ENCODE measurements around the gene BARX1. TPM values are rescaled to one million over a fixed set of nuclear protein-coding genes. Genes with fewer than 3 reads are reported as not detected.

BARX1 gene
- total and polyA plus RNA-seq, 9 donors, result 0.07 TPM; not detected in 8

- Histone ChIP-seq H3K36me3 (no peaks in the 10 kb centered on the region), H3K27ac (no peak overlapping the region), H3K4me3 (no peak overlapping the region), H3K4me1 (ENCODE audit: insufficient read depth) (no peaks in the 10 kb centered on the region), H3K27me3 (no peaks in the 10 kb centered on the region), H3K9me3 (no peaks in the 10 kb centered on the region)
- no peak for TF ChIP-seq CTCF (IDR thresholded peaks at IDR 0.05)
- TF ChIP-seq POLR2A (IDR thresholded peaks at IDR 0.05), result no peak
- no peak for TF ChIP-seq EP300 (IDR thresholded peaks at IDR 0.05)
- no peak for DNase-seq
- 85 to 88% (median 87%) methylated on average over 5 of the region's 5 CpGs for WGBS, 3 donors
- intact Hi-C loops (cut with DNase I), result no loop called here
Observed at GRCh38 chr9:93907551-93908199, 47.5 kb downstream of the BARX1 start.

- intact Hi-C loops (cut with DNase I), result no loop called here
Observed at GRCh38 chr9:93906195-93906880, 48.8 kb downstream of the BARX1 start.

GRCh38 chr9:93905473-93906133 lies 49.6 kb downstream of the BARX1 start:
- Histone ChIP-seq H3K27ac (no peak overlapping the region), H3K36me3 (no peaks in the 10 kb centered on the region), H3K4me1 (ENCODE audit: insufficient read depth) (no peaks in the 10 kb centered on the region), H3K4me3 (no peak overlapping the region), H3K27me3 (no peaks in the 10 kb centered on the region), H3K9me3 (no peaks in the 10 kb centered on the region)
- WGBS, 3 donors, result 89 to 93% (median 90%) methylated on average over 10 of the region's 10 CpGs
- TF ChIP-seq POLR2A (IDR thresholded peaks at IDR 0.05) (no peak), CTCF (IDR thresholded peaks at IDR 0.05) (no peak), EP300 (IDR thresholded peaks at IDR 0.05) (no peak)
- intact Hi-C loops (cut with DNase I), result no loop called here
- no peak for DNase-seq

More at GRCh38 chr9:93906195-93906880, 48.8 kb downstream of the BARX1 start:
- no peaks in the 10 kb centered on the region for H3K4me1 ChIP-seq (ENCODE audit: insufficient read depth)
- no peak for TF ChIP-seq CTCF (IDR thresholded peaks at IDR 0.05)
- no peak for TF ChIP-seq POLR2A (IDR thresholded peaks at IDR 0.05)
- no peak for TF ChIP-seq EP300 (IDR thresholded peaks at IDR 0.05)
- no peaks in the 10 kb centered on the region for H3K36me3 ChIP-seq
- DNase-seq, result no peak
- no peak overlapping the region for H3K27ac ChIP-seq
- no peak overlapping the region for H3K4me3 ChIP-seq
- WGBS, 3 donors, result 54 to 63% (median 54%) methylated on average over 10 of the region's 10 CpGs
- no peaks in the 10 kb centered on the region for H3K9me3 ChIP-seq
- H3K27me3 ChIP-seq, result no peaks in the 10 kb centered on the region

- H3K4me3 ChIP-seq, result no peak overlapping the region
- no peaks in the 10 kb centered on the region for H3K4me1 ChIP-seq (ENCODE audit: insufficient read depth)
- WGBS, 3 donors, result 77 to 80% (median 79%) methylated on average over 12 of the region's 12 CpGs
- H3K27ac ChIP-seq, result no peak overlapping the region
- no peaks in the 10 kb centered on the region for H3K27me3 ChIP-seq
- H3K36me3 ChIP-seq, result no peaks in the 10 kb centered on the region
- intact Hi-C loops (cut with DNase I), result no loop called here
- H3K9me3 ChIP-seq, result no peaks in the 10 kb centered on the region
- TF ChIP-seq CTCF (IDR thresholded peaks at IDR 0.05) (no peak), EP300 (IDR thresholded peaks at IDR 0.05) (no peak), POLR2A (IDR thresholded peaks at IDR 0.05) (no peak)
- DNase-seq, result no peak
Observed at GRCh38 chr9:93904649-93905472, 50.3 kb downstream of the BARX1 start.

Data from ovary (tissue), 9 donors.